Measurements from ENCODE around the gene C8G. TPM values are rescaled to one million over a fixed set of nuclear protein-coding genes. Genes with fewer than 3 reads are reported as not detected.
A peak's percentile ranks its signal among the peaks of the same experiment; 100 is the strongest.

The C8G gene
- total RNA-seq, 1 donor from 2014 or later = 1.6 TPM

GRCh38 chr9:136983656-136984314, 38.7 kb downstream of the C8G start:
- no peak overlapping the region for H3K27ac Mint-ChIP-seq (ENCODE audit: unreplicated experiment)

GRCh38 chr9:136984464-136985026, 39.5 kb downstream of the C8G start:
- no peaks in the 10 kb centered on the region for H3K79me2 ChIP-seq (ENCODE audit: insufficient read depth, low read length)
- no peaks in the 10 kb centered on the region for H3K4me1 ChIP-seq (ENCODE audit: insufficient read depth, low read length)
- peaks cover 37% of the 10 kb centered on the region for H3K27me3 Mint-ChIP-seq (ENCODE audit: low read depth, unreplicated experiment)
- no peak for DNase-seq (ENCODE audit: low read depth)
- no peaks in the 10 kb centered on the region for H4K20me1 ChIP-seq (ENCODE audit: insufficient read depth, low read length)
- H3K4me2 ChIP-seq (ENCODE audit: low read length) = no peak overlapping the region
- no peak for TF ChIP-seq CTCF (IDR thresholded peaks at IDR 0.05; ENCODE audit: insufficient read depth, low read depth, low read length)
- no peak for TF ChIP-seq EZH2 (IDR thresholded peaks at IDR 0.05; ENCODE audit: insufficient read depth, low read length)
- H3K4me1 Mint-ChIP-seq (ENCODE audit: low read depth, unreplicated experiment) = no peaks in the 10 kb centered on the region
- H3K4me3 ChIP-seq (ENCODE audit: insufficient read depth, low read depth, low read length) = no peak overlapping the region
- no peaks in the 10 kb centered on the region for H3K9me3 ChIP-seq (ENCODE audit: insufficient read depth, low read depth, low read length)
- no peak overlapping the region for H3K4me3 Mint-ChIP-seq (ENCODE audit: unreplicated experiment)
- H3K27ac ChIP-seq (ENCODE audit: low read depth, low read length) = no peak overlapping the region
- no peak overlapping the region for H3K27ac Mint-ChIP-seq (ENCODE audit: unreplicated experiment)
- no peaks in the 10 kb centered on the region for H3K9me3 Mint-ChIP-seq (ENCODE audit: unreplicated experiment)
- FAIRE-seq = no peak
- H3K36me3 ChIP-seq (ENCODE audit: insufficient read depth, low read length) = no peaks in the 10 kb centered on the region
- peaks cover 21% of the 10 kb centered on the region for H3K27me3 ChIP-seq (ENCODE audit: insufficient read depth, low read length)
- no peak overlapping the region for H2AFZ ChIP-seq (ENCODE audit: low read depth, low read length)
- H3K9ac ChIP-seq (ENCODE audit: low read length) = no peak overlapping the region
- peaks cover 5% of the 10 kb centered on the region for H3K36me3 Mint-ChIP-seq (ENCODE audit: low read depth, unreplicated experiment)

More at GRCh38 chr9:136983656-136984314, 38.7 kb downstream of the C8G start:
- peaks cover 5% of the 10 kb centered on the region for H3K36me3 Mint-ChIP-seq (ENCODE audit: low read depth, unreplicated experiment)
- Histone ChIP-seq H3K36me3 (ENCODE audit: insufficient read depth, low read length) (no peaks in the 10 kb centered on the region), H3K79me2 (ENCODE audit: insufficient read depth, low read length) (no peaks in the 10 kb centered on the region), H3K4me1 (ENCODE audit: insufficient read depth, low read length) (no peaks in the 10 kb centered on the region), H3K27me3 (ENCODE audit: insufficient read depth, low read length) (peaks cover 21% of the 10 kb centered on the region), H4K20me1 (ENCODE audit: insufficient read depth, low read length) (no peaks in the 10 kb centered on the region), H3K27ac (ENCODE audit: low read depth, low read length) (no peak overlapping the region), H2AFZ (ENCODE audit: low read depth, low read length) (no peak overlapping the region), H3K9ac (ENCODE audit: low read length) (no peak overlapping the region), H3K4me2 (ENCODE audit: low read length) (no peak overlapping the region), H3K9me3 (ENCODE audit: insufficient read depth, low read depth, low read length) (no peaks in the 10 kb centered on the region), H3K4me3 (ENCODE audit: insufficient read depth, low read depth, low read length) (no peak overlapping the region)
- TF ChIP-seq CTCF (IDR thresholded peaks at IDR 0.05; ENCODE audit: insufficient read depth, low read depth, low read length) (no peak), EZH2 (IDR thresholded peaks at IDR 0.05; ENCODE audit: insufficient read depth, low read length) (no peak)
- no peak overlapping the region for H3K4me3 Mint-ChIP-seq (ENCODE audit: unreplicated experiment)
- no peaks in the 10 kb centered on the region for H3K4me1 Mint-ChIP-seq (ENCODE audit: low read depth, unreplicated experiment)
- FAIRE-seq = no peak
- H3K27me3 Mint-ChIP-seq (ENCODE audit: low read depth, unreplicated experiment) = peaks cover 33% of the 10 kb centered on the region
- DNase-seq (ENCODE audit: low read depth) = no peak
- H3K9me3 Mint-ChIP-seq (ENCODE audit: unreplicated experiment) = no peaks in the 10 kb centered on the region

- H3K27me3 ChIP-seq (ENCODE audit: insufficient read depth, low read length) = peaks cover 21% of the 10 kb centered on the region
- no peak overlapping the region for H3K4me3 ChIP-seq (ENCODE audit: insufficient read depth, low read depth, low read length)
- H3K4me3 Mint-ChIP-seq (ENCODE audit: unreplicated experiment) = no peak overlapping the region
- H2AFZ ChIP-seq (ENCODE audit: low read depth, low read length) = no peak overlapping the region
- no peak for DNase-seq (ENCODE audit: low read depth)
- H3K79me2 ChIP-seq (ENCODE audit: insufficient read depth, low read length) = no peaks in the 10 kb centered on the region
- no peak overlapping the region for H3K27ac ChIP-seq (ENCODE audit: low read depth, low read length)
- H3K9ac ChIP-seq (ENCODE audit: low read length) = no peak overlapping the region
- H3K27me3 Mint-ChIP-seq (ENCODE audit: low read depth, unreplicated experiment) = peaks cover 39% of the 10 kb centered on the region
- no peak for FAIRE-seq
- H3K36me3 Mint-ChIP-seq (ENCODE audit: low read depth, unreplicated experiment) = peaks cover 5% of the 10 kb centered on the region
- no peaks in the 10 kb centered on the region for H3K9me3 Mint-ChIP-seq (ENCODE audit: unreplicated experiment)
- H3K4me2 ChIP-seq (ENCODE audit: low read length) = no peak overlapping the region
- H3K9me3 ChIP-seq (ENCODE audit: insufficient read depth, low read depth, low read length) = no peaks in the 10 kb centered on the region
- no peak overlapping the region for H3K27ac Mint-ChIP-seq (ENCODE audit: unreplicated experiment)
- TF ChIP-seq CTCF (IDR thresholded peaks at IDR 0.05; ENCODE audit: insufficient read depth, low read depth, low read length) (no peak), EZH2 (IDR thresholded peaks at IDR 0.05; ENCODE audit: insufficient read depth, low read length) (peak; percentile 97)
- H3K4me1 Mint-ChIP-seq (ENCODE audit: low read depth, unreplicated experiment) = no peaks in the 10 kb centered on the region
- no peaks in the 10 kb centered on the region for H3K4me1 ChIP-seq (ENCODE audit: insufficient read depth, low read length)
- no peaks in the 10 kb centered on the region for H3K36me3 ChIP-seq (ENCODE audit: insufficient read depth, low read length)
- no peaks in the 10 kb centered on the region for H4K20me1 ChIP-seq (ENCODE audit: insufficient read depth, low read length)
Measured at GRCh38 chr9:136985027-136985602, 40.1 kb downstream of the C8G start.
